Inferior parietal cortex (tissue), 1 donor: ENCODE results near the gene U2AF2.
A peak's percentile ranks its signal among the peaks of the same experiment; 100 is the strongest.

Source experiments
- DNase-seq: peaks from one replicate; pipeline ENCODE4 v3.0.0-alpha.2; 2016; ENCODE audit errors: extremely low spot score

Gene U2AF2

DNA sequence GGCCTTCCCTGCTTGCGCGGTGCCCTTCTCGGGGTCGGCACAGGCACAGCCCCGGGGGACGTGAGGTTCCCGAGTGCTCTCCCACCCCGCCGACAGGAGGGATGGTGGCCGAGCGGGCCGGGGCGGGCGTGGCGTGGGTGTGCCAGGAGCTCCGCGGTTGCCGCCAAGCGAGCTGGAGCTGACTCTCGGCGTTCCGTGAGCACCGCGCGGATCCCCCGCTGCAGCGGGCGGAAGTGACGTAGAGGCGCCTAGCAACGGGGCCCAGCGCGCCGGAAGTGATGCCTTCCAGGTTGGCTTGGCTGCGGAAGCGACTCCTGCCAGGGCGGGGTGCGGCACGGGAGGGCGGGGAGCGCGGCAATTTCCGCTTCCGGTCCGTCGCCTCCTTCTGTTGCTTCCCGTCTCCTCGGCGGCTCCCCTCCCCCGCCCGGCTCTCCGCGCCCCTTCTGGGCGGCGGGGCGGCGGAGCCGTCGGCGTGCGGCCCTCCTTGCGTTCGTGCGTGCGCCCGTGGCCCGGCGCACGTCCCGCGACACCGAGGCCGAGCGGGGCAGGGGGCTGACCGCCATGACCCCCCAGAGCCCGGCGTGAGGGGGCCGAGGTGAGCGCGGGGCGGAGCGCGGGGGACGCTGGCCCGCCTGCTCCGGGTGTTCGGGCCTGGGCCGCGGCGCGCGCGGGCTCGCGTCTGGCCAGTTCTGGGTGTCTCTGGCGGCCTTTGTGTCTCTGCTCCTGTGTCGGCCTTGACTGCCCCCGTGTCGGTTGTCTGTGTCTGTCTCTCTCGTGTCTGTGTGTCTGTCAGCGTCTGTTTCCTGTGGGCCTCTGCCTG is 20.2 kb downstream of the U2AF2 start, which contains the start of gene EPN1:
Gene EPN1, plus strand, starts transcription at position 386 of the 820 bp plus-strand sequence. CDS start 3,402 bp downstream, outside the sequence.
- DNase-seq, result peak; percentile 95

DNA sequence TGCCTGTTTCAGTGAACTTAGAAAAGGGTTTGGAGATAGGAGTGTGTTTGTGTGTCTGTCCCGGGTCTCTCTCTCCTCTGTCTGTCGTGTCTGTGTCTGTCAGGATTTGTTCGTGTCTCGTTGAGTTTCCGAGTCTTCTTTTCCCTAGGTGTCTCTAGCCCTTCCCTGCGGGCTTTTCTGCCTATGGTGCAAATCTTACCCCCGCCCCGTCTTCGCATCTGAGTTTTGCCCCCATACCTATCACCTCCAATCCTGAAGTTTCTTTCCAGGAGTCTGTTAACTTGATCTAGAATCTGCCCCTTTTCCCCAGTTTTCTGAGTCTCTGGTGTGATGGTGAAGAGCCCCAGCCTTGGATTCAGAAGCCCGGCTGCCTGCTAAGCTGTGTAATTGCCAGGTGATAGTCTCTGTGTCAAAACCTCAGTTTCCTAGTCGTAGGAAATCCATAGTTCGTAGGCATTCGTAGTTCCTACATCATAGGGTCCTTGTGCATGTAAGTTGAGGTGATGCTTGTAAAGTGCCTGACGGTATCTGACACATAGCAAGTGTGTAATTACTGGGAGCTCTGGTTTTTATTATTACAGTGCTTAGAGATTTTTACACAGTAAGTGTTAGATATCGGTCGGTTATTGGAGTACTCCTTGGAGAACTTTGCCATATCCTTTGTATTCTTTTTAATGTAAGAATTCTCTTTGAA is 21.0 kb downstream of the U2AF2 start:
- DNase-seq, result no peak

DNA sequence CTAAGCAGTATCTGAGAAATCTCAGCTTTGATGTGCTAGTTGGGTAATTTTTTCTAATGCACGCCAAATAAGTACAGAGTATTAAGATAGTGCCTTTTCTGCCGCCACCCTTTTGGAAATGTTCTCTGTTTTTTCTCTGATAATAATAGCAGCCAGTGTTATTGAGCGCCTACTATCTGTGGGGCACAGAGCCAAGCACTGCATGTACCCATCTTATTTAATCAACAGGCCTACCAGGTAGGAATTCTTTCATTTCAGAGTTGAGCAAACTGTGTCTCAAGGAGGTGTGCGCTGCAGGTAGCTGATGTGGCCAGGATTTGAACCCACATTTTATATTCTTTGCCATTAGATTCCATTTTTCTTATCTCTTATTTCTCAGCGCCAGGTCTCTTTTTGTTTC is 21.5 kb downstream of the U2AF2 start:
- DNase-seq, result no peak

DNA sequence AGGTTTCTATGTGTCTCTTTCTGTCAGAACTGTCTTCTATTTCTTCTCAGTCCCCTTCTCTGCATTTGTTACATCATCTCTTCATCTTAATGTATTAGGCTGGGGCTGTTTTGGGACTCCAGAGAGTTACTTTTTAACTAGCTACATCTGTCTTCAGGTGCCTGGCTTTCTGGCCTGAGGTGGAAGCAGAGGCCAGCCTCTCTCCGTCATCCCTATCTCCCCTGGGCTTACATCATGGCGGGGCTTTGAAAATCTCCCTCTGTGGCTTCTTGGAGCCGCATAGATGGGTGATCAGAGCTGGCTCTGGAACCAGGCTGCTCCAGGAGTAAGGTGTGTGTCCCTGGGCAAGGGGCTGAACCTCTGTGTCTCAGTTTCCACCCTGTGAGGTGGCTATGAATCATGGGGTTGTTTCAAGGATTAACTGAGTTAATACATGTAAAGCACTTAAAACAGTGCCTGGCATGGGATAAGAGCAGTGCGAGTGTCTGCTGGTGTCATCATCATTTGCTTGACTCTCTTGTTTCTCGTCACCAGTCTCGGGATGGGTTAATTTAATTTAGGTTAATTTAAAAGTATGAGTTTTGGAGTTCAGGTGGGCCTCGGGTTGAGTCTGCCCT is 22.2 kb downstream of the U2AF2 start:
- no peak for DNase-seq

DNA sequence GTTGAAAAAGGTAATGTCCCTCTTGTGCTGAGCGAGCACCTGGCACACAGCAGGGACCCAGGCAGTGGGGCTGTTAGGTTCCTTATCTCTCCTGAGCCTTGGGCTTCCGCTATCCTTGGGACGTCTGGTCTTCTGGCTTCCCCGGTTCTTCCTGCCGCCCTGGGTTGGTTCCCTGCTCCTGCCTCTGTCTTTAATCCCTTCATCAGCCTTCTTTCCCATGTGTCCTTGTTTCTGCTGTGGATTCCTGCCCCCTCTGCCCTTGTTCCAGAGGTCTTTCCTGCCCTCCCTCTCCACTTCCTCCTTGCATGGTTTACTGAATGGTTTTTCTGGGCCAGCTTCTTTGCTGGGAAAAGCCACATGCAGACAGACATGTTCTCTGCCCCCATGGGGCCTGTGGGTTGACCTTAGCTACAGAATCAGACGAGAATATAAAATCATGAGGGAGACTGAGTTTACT is 22.8 kb downstream of the U2AF2 start:
- DNase-seq, result no peak

DNA sequence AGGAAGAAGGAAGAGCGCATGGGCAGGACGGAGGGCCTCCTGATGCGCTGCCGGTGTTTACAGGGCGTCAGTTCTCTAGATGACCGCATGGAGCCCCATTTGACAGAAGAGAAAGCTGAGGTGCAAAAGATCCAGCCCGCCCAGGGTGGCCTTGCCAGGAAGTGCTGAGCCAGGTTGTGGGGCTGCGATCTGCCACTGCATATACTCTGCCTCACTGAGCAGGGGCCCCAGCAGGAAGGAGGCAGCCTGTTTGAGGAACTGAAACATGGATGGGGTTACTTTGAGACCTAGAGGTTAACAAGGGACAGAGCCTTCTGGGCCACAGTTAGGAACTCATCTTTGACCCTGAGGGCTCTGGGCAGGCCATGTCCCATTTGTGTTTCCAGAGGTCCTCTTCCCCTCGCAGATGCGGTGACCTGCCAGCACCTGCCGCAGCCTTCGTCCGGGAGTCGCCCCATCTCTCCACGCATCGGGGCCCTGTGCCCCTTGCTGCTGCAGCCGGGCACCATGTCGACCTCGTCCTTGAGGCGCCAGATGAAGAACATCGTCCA is 23.4 kb downstream of the U2AF2 start:
- DNase-seq, result no peak

DNA sequence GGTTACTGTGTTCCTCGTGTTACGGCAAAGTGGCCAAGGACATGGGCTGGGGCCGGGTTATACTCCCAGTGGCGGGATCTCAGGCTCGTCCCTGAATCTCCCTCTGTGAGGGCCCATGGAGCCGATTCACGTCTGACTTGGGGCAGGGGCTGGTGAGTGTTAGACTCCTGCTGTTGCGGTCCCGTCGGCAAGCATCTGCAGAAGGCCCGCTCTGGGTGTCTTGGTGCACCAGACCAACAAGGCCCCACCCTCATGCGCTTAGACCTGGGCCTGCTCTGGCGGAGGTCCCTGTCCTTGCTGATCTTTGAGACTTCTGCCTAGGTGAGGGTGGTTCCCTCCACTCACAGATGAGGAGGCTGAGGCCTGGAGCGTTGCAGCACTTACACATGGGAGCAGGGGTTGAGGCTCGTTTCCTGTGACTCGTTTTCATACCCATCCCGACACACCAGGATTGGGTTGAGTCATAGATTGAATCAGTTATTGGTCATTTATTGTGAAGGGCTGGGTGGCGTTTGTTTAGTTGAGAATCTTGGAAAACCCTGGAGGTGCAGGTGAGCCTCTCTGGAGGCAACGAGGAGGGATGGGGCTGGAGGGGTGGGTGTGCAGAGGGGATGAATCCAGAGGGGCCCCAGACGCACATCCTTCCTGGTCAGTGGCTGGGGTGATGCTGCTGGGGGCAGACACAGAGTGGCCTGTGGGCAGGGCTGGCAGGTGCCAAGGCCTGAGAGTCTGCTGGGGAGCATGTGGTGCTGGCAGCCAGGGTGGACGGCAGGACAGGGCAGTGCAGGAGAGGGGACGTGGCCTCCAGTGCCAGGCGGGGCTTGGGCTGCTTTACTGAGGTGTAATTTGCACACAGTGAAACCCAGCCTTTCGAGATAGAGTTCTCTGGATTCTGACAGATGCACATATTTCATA is 24.8 kb downstream of the U2AF2 start:
- DNase-seq, result no peak

DNA sequence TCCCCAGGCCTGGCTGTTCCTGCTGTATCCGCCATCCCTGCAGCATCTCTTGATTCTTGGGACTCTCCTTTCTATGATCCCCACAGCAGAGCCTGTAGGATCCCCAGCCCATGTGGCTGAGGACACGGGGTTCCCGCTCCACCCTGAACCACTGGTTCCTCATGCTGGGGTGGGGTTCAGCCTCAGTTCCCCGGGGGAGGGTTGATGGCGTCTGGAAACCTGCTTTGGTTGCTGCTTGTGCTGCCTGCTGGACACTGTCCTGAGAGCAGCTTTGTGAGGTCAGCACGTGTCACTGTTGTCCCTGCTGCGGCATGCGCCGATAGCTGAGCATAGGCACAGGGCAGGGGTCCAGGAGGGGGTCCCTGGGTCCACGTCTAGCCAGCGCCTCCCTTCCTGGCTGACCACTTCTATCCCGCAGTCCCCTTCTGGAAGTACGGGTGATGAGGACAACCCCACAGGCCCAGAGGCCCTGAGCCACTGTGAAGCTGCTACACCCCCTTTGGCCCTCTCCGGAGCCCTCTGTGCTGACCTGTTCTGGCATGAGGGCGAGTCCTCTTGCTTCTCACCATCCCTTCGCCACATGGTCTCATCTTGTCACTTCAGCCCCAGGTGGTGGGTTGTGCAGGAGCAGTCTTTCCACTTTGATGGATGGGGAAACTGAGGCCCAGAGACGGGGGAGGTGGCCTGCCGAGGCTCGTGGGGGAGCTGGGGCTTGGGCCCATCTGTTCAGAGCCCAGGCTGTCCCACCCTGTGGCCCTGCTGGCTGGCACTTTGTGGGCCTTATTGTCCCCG is 25.7 kb downstream of the U2AF2 start:
- no peak for DNase-seq

DNA sequence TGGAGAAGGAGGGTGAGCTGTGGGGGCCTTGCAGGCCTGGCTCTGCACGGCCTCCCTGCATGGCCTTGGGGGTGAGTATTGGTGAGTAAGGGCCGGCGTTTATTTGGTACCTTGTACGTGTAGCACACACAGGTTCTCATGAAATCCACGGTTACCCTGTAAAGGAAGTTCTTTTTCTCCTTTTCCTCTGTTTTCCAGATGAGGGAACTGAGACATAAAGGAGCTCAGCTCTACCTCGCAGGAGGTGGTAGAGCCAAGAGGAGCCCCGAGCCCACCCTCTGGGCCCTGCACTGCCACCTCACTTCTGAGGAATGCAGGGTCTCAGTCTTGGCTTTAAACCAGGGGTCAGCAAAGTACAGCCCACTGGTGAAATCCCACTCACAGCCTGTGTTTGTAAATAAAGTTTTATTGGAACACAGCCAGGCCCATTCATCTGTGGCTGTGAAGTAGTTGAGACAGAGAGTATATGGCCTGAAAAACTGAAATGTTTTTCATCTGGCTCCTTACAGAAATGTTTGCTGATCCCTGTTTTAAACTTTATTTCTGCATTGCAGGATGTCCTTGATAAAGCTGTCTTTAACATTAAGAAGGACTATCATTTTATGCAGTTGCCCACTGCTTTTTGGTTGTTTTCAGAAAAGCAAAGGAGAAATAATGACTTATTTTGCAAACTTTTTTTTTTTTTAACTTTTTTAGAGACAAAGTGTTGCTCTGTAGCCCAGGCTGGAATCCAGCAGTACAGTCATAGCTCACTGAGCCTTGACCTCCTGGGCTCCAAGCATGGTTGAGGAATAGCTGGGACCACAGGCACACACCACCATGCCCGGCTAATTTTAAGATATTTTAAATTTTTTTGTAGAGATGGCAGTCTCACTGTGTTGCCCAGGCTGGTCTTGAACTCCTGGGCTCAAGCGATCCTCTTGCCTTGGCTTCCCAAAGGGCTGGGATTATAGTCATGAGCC is 26.6 kb downstream of the U2AF2 start:
- DNase-seq, result no peak

DNA sequence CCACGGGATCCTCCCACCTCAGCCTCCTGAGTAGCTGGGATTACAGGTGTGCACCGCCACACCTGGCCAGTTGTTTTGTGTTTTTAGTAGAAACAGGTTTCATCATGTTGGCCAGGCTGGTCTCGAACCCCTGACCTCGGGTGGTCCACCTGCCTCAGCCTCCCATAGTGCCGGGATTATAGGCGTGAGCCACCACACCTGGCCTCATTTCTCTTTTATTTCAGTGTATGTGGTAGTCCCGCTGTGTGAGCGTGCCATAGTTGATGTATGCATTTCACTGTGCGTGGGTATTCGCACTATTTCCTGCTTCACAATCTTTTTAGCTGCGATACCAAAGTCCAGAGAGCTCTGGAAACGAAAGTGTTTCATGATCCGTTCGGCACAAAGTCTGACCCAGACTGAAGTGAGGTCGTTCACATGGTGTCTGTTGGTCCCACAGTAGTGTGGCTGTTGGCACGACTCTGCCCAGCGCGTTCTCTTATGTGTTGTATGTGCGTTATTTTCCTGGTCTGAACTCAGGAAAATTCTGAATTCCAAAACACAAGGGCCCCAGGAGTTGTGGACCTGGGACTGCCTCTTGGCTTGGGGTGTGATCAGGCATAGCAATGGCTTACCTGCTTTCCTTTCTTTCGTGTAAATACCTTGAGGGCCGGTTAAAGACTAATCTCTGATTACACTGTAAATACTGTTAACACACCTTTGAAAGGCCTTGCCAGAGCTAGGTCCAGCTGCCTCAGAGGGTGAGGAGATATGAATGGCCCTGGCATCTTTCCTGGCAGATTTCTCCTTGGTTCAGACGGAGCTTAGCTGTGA is 28.8 kb downstream of the U2AF2 start:
- DNase-seq, result no peak

DNA sequence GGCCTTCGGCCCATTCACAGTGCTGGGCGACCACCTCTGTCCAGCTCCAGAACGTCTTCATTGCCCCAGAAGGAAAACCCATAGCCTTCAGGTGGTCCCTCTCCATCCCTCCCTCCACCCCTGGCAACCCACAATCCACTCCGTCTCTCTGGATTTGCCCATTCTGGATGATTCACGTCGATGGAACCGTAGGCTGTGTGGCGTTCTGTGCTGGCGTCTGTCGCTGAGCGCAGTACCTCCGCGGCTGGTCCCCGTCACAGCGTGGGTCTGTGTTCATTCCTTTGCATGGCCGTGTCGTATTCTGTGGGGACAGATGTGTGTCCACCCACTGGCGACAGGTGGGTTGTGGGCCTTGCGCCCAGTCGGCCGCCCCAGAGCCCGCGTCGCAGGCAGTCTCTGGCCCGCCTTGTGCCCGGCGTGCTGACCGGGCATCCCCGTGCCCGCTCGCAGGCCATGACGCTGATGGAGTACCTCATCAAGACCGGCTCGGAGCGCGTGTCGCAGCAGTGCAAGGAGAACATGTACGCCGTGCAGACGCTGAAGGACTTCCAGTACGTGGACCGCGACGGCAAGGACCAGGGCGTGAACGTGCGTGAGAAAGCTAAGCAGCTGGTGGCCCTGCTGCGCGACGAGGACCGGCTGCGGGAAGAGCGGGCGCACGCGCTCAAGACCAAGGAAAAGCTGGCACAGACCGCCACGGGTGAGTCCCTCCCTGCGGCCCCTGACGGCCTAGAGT is 30.3 kb downstream of the U2AF2 start:
- no peak for DNase-seq

DNA sequence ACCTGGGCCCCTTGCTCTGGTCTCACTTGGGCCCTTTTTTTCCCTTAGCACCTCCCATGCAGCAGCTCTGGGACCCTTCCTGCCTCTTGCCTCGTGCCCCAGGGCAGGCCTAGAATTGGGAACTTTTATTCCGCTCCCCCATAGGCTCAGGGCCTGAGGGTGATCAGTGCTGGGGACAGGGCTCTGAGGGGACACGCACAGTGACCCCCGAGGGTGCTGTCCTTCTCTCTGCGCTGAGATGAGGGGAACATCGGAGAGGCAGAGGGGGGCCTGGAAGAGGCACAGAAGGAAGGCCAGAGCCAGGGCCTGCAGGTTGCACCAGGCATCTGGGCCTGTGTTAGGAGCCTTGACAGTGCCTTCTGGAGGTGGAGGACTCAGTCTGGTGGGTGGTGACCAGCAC is 30.9 kb downstream of the U2AF2 start:
- DNase-seq, result no peak

DNA sequence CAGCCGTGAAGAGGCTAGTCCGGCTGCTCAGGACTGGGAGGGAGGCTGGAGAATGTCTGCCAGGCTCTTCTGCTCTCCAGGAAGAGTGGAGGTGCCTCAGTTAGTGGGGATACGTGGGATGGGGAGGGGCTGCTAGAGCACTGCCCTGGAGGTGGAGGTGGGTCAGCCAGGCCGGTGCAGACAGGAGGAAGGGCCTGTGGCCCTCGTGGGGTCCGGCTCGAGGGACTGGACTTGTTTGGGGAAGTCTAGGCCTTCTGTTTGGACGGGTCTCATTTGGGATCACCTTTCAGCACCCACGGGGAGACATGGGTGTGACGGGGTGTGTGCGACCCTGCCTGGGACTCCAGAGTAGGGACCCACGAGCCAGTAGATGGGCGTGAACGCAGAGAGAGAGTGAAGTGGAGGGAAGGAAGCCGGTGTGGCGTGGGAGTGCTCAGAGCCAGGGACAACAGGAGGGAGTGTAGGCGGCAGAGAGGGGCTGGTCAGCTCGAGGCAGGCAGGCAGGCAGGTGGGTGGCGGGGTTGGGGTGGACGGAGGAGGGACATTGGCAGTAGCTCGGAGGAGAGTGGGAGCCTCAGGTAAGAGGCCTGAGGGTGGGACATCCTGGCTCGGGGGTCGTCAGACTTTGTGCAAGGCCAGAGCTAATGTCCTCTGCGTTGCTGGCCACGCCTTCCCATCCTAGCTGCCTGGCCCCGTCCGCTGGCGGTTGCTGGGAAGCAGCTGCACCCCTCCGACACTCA is 31.6 kb downstream of the U2AF2 start:
- DNase-seq, result no peak

DNA sequence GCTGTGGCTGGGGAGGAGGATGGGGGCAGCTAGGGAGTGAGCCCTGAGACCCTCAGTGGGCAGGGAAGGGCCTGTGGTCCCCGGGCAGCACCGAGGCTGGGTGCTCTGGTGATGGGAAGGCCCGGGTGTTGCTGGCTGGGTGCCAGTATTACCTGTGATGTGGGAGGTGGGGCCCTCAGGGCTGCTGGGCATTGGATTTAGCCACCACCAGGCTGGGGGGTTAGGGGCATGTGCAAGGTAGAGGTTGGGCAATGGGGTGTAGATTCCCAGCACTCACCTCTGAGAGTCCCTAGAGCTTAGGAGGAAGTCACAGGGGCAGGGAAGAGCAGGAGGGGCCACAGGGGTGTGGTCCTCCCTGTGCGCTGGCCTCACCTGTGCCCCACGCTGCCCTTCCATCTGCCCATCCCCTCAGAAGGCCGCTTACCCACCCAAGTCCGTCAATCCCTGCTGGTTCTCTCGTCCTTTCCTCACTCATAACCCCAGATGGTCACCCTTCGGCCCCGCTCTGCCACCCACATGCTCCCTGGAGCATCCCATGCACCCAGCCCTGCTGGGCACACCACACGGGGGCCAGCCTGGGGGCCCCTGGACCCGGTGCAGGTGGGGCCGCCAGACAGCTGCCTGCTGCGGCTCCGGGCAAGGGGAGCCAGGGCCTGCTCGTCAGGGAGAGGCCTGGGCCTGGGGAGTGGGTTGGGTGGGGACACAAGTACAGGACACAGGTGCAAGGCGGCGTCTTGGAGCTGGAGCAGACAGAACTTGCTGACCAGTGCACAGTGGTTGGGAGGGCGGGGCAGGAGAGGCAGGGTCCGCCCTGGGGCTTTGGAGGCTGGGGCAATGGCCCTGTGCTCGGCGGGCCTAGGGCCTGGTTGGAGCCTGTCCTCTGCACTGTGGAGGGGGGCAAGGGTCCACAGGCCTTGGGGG is 32.7 kb downstream of the U2AF2 start:
- DNase-seq, result no peak

DNA sequence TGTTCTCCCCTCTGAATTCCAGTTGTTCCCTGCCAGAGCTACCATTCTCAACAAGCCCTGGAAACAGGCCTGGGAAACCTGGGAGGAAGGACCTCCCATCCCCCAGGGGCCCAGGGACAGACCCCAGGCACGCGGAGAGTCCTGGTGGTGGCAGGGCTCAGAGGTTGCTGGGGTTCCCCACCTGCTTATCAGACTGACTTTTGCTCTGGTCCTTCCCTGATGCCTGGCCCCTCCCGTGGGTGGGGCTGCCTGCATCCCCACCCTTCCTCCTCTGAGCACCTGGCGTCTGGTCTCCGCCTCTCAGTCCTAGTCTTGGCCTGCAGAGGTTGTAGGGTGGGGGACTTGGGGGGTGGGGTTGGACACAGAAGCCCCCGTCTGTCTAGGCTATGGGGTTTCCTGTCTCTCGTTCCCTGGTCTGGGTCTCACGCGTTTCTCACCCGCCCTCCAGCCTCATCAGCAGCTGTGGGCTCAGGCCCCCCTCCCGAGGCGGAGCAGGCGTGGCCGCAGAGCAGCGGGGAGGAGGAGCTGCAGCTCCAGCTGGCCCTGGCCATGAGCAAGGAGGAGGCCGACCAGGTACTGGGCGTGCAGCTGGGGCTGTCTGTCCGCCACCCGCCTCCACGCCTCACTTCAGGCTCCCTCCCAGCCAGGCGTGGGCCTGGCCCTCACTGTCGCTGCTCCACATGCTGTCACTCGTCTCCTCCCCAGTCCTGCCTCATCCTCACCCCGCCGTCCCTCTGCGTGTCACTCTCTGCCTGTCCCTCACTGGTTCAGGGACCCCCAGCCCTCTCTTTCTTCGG is 33.8 kb downstream of the U2AF2 start:
- no peak for DNase-seq
